ENCODE measurements around the gene CDKL4.

CDKL4 gene

DNA sequence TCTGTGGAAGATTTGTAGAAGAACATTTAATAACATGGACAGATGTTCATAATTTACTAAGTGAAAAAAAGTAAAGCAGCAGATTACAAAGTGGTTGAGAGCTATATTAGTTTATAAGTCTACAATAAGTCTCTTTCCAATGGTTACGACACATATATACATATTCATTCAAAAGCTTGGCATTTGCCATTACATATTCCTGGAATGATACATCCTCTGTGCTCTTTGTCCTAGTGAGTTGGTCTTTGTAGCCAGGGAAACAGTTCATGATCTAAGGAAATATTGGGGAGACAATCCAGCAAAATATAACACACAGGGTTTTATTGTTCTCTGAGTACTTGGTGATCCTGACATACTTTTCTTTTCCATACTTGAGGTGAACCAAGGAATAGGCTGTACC lies 90.5 kb downstream of the CDKL4 start:
- FAIRE-seq (no peak), DNase-seq (ENCODE audit: insufficient read length, low spot score) (no peak)
- TF ChIP-seq, protein P1, sequence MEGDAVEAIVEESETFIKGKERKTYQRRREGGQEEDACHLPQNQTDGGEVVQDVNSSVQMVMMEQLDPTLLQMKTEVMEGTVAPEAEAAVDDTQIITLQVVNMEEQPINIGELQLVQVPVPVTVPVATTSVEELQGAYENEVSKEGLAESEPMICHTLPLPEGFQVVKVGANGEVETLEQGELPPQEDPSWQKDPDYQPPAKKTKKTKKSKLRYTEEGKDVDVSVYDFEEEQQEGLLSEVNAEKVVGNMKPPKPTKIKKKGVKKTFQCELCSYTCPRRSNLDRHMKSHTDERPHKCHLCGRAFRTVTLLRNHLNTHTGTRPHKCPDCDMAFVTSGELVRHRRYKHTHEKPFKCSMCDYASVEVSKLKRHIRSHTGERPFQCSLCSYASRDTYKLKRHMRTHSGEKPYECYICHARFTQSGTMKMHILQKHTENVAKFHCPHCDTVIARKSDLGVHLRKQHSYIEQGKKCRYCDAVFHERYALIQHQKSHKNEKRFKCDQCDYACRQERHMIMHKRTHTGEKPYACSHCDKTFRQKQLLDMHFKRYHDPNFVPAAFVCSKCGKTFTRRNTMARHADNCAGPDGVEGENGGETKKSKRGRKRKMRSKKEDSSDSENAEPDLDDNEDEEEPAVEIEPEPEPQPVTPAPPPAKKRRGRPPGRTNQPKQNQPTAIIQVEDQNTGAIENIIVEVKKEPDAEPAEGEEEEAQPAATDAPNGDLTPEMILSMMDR (IDR thresholded peaks at IDR 0.05; ENCODE audit: insufficient read depth, missing control alignments), result no peak

GRCh38 chr2:39152504-39152903 lies 91.3 kb downstream of the CDKL4 start:
- DNase-seq (ENCODE audit: insufficient read length, low spot score), result no peak
- no peak for FAIRE-seq
- TF ChIP-seq, protein P1 (IDR thresholded peaks at IDR 0.05; ENCODE audit: insufficient read depth, missing control alignments), result no peak

DNA sequence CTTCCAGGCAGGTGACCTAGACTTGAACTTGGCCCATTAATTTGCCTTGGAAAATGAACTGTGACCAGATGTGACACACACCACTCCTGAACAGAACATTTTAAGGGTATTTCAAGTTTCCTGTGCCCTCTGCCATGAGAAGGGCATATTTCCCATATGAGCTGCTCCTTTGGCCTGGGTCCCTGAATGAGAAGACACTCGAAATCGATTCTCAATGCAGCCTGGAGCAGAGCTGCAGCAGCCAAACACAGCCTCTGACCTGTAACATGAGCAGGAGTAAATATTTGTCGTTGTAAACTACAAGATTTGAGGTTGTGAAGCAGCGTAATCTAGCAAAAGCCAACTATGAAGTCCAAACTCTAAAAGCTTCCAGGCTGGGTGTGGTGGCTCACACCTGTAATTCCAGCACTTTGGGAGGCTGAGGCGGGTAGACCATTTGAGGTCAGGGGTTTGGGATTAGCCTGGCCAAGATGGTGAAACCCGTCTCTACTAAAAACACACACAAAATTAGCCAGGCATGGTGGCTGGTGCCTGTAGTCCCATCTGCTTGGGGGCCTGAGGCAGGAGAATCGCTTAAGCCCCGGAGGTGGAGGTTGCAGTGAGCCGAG lies 92.8 kb downstream of the CDKL4 start:
- no peak for FAIRE-seq
- TF ChIP-seq, protein P1 (IDR thresholded peaks at IDR 0.05; ENCODE audit: insufficient read depth, missing control alignments), result no peak
- DNase-seq (ENCODE audit: insufficient read length, low spot score), result no peak

- DNase-seq (ENCODE audit: insufficient read length, low spot score) (no peak), FAIRE-seq (no peak)
- TF ChIP-seq, protein P1 (IDR thresholded peaks at IDR 0.05; ENCODE audit: insufficient read depth, missing control alignments), result no peak
Observed at GRCh38 chr2:39150102-39150562, 93.6 kb downstream of the CDKL4 start.

- FAIRE-seq, result no peak
- no peak for DNase-seq (ENCODE audit: insufficient read length, low spot score)
- TF ChIP-seq, protein P1 (IDR thresholded peaks at IDR 0.05; ENCODE audit: insufficient read depth, missing control alignments), result no peak
Observed at GRCh38 chr2:39146630-39147029, 97.1 kb downstream of the CDKL4 start.

DNA sequence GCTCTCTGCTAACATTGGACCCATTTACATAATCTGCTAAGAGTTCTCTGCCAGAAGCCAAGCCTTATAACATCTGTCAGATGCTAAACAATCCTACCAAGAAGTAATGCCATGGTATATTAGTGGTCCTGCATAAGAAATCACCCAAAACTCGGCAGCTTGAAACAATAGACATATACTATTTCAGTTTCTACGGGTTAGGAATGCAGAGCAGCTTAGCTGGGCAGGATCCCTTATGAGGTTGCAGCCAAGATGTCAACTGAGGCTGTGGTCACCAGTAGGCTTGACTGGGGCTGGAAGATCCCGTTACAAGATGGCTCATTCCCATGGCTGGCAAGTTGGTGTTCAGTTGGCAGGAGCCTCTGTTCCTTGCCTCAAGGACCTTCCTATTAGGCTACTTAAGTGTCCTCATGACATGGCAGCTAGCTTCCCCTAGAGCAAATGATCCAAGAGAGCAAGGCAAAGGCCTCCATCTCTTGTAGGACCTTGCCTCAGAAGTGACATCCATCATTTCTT lies 97.8 kb downstream of the CDKL4 start:
- no peak for DNase-seq (ENCODE audit: insufficient read length, low spot score)
- no peak for FAIRE-seq
- TF ChIP-seq, protein P1 (IDR thresholded peaks at IDR 0.05; ENCODE audit: insufficient read depth, missing control alignments), result no peak

DNA sequence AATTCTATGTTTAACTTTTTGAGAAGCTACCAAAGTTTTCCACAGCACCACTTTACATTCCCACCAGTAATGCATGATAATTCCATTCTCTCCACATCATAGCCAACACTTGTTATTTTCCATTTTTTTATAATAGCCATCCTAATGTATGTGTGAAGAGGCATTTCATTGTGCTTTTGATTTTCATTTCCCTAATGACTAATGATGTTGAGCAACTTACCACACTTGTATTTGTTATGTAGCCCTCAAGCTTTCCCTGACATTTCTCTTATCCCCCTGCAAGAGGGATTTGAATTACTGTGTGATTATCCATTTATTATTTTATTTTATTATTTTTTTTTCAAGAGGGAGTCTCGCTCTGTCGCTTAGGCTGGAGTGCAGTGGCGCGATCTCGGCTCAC lies 99.4 kb downstream of the CDKL4 start:
- no peak for DNase-seq (ENCODE audit: insufficient read length, low spot score)
- no peak for FAIRE-seq

More for the DNA sequence above, 99.4 kb downstream of the CDKL4 start:
- TF ChIP-seq, protein P1 (IDR thresholded peaks at IDR 0.05; ENCODE audit: insufficient read depth, missing control alignments), result no peak

Data from D721Med (cell line).